GM19035 (cell line): Measurements from ENCODE around the gene SURF4.

Experiments used
- ATAC-seq: cut with Tn5 transposase; IDR thresholded peaks from one replicate; pipeline ENCODE4 v1.9.1; 2021; ENCODE audit not compliant: unreplicated experiment

SURF4 gene

GRCh38 chr9:133375724-133376654, at the start of gene SURF4, which contains the start of gene STKLD1:
SURF4 (minus strand) TSS chr9:133376060; CDS start chr9:133375969, 91 bp downstream.
STKLD1 (plus strand) TSS chr9:133376366; CDS start chr9:133376474, 108 bp downstream.
- peak; percentile 89 for ATAC-seq

GRCh38 chr9:133425049-133425632, 49.3 kb upstream of the SURF4 start:
- ATAC-seq = no peak

GRCh38 chr9:133424187-133424586, 48.3 kb upstream of the SURF4 start:
- ATAC-seq = no peak

- no peak for ATAC-seq
These were observed 47.4 kb upstream of the SURF4 start for GRCh38 chr9:133423216-133423615.

- ATAC-seq = no peak
These were observed 46.0 kb upstream of the SURF4 start, which contains the start of gene ADAMTS13 for GRCh38 chr9:133421615-133422542. ADAMTS13 (plus strand) TSS chr9:133422367; CDS start chr9:133422444, 77 bp downstream.

- ATAC-seq = no peak
These were observed 44.5 kb upstream of the SURF4 start for GRCh38 chr9:133420392-133420827.

GRCh38 chr9:133419005-133419404, 43.1 kb upstream of the SURF4 start:
- no peak for ATAC-seq

GRCh38 chr9:133417541-133418461, 41.9 kb upstream of the SURF4 start, which contains the start of gene REXO4:
REXO4 (minus strand) TSS chr9:133418010; CDS start chr9:133417844, 166 bp downstream.
- ATAC-seq = peak; percentile 57

- ATAC-seq = no peak
These were observed 39.3 kb upstream of the SURF4 start for GRCh38 chr9:133415170-133415569.

- no peak for ATAC-seq
These were observed 32.2 kb upstream of the SURF4 start for GRCh38 chr9:133408042-133408441.

GRCh38 chr9:133406480-133407307, 30.8 kb upstream of the SURF4 start:
- no peak for ATAC-seq

- no peak for ATAC-seq
These were observed 29.9 kb upstream of the SURF4 start for GRCh38 chr9:133405508-133406438.

GRCh38 chr9:133404454-133405002, 28.7 kb upstream of the SURF4 start:
- no peak for ATAC-seq

GRCh38 chr9:133403766-133404453, 28.1 kb upstream of the SURF4 start:
- ATAC-seq = no peak

- ATAC-seq = no peak
These were observed 26.8 kb upstream of the SURF4 start for GRCh38 chr9:133402689-133403088.

GRCh38 chr9:133401588-133401987, 25.7 kb upstream of the SURF4 start:
- ATAC-seq = no peak

GRCh38 chr9:133400292-133400691, 24.4 kb upstream of the SURF4 start:
- no peak for ATAC-seq
